KBM-7 (cell line): ENCODE measurements around the gene PLXDC2.

Source experiments
- DNase-seq: peaks from one replicate; pipeline ENCODE4 v3.0.0-alpha.2; 2015
- in situ Hi-C: fragments of 300-500 bp; cut with MboI; formaldehyde crosslinking; loops from 2 replicates; pipeline ENCODE4 v1.14.3; 2020; ENCODE audit warnings: low sequenced_read_pairs, low pct_unique_long_range_greater_than_20kb, mixed read lengths

PLXDC2 gene

GRCh38 chr10:19892270-19892669 is 76.0 kb downstream of the PLXDC2 start:
- DNase-seq: no peak
- in situ Hi-C loops: no loop called here

- no peak for DNase-seq
- in situ Hi-C loops: no loop called here
Observed at GRCh38 chr10:19892677-19893076, 76.4 kb downstream of the PLXDC2 start.

DNA sequence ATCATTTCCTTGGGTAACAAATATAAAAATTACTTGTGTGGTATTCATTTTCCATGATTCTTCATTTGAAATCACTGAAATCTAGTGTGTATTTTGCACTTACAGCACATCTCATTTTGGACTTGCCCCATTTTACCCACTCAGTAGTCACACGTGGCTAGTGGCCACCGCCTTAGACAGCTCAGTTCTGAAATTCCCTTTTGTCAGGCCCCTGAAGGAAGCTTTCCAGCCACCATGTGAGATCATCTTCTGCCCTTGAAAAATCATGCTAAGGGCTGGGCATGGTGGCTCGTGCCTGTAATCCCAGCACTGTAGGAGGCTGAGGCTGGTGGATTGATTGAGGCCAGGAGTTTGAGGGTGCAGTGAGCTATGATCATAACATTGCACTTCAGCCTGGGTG is 79.3 kb downstream of the PLXDC2 start:
- no peak for DNase-seq

DNA sequence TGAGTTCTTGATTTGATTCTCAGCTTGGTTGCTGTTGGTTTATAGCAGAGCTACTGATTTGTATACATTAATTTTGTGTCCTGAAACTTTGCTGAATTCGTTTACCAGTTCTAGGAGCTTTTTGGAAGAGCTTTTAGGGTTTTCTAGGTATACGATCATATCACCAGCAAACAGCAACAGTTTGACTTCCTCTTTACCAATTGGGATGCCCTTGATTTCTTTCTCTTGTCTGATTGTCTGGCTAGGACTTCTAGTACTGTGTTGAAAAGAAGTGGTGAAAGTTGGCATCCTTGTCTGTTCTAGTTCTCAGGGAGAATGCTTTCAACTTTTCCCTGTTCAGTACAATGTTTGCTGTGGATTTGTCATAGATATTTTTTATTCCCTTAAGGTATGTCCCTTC is 86.2 kb downstream of the PLXDC2 start:
- in situ Hi-C loops: no loop called here
- peak; percentile 47 for DNase-seq

More for the DNA sequence above, 79.3 kb downstream of the PLXDC2 start:
- in situ Hi-C loops: no loop called here

GRCh38 chr10:19904202-19904661 is 88.0 kb downstream of the PLXDC2 start:
- DNase-seq: peak; percentile 62

DNA sequence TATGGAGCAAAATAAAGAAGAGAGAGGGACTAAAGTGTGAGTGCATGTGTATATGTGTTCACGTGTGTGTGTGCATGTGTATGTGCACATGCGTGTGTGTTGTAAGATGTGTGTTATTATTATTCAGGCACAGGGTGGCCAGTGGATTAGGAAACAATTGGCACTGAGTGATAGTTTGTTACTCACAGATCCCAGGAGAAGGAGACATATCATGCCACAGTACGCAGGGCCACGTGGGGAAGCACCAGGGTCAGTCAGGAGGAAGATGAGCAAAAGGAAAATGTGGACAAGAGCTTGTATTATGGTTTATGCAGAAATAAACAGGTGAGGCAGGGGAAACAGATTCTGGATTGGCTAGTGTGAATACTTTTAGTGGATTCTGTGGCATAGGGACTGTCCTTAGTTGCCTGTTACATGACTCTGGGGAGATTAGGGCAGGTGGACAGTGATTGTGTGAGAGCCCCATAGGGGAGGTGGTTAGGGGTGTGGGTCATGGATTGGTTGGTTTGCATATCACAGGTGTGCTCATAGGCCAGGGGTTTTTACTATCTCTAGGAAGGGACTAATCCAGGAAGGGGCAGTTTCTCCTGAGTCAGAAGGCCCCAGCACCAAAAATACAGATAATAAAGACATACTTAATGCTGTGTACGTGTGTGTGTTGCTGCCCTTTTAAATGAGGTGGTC is 90.0 kb downstream of the PLXDC2 start:
- in situ Hi-C loops: no loop called here
- no peak for DNase-seq

More at GRCh38 chr10:19904202-19904661, 88.0 kb downstream of the PLXDC2 start:
- in situ Hi-C loops: no loop called here

GRCh38 chr10:19908991-19909696 is 92.9 kb downstream of the PLXDC2 start:
- in situ Hi-C loops: no loop called here
- no peak for DNase-seq

GRCh38 chr10:19911886-19912285 is 95.7 kb downstream of the PLXDC2 start:
- in situ Hi-C loops: no loop called here
- DNase-seq: no peak

DNA sequence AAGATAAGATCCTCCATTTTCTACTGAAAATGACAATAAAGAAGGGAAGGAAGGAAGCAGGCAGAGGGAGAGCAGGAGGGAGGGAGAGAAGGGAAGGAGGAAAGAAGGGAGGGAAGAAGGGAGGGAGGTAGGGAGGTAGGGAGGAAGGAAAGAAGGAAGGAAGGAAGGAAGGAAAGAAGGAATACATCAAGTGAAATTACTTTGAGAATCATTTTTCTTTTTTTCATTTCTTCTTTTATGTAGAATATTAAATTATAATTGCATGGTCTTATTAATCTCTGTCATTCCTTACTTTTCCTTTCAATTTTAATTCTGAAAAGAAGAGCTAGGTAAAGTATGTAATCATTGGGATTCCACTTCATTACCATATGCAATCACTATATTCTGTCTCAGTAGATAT is 97.8 kb downstream of the PLXDC2 start:
- no peak for DNase-seq
- in situ Hi-C loops: no loop called here

DNA sequence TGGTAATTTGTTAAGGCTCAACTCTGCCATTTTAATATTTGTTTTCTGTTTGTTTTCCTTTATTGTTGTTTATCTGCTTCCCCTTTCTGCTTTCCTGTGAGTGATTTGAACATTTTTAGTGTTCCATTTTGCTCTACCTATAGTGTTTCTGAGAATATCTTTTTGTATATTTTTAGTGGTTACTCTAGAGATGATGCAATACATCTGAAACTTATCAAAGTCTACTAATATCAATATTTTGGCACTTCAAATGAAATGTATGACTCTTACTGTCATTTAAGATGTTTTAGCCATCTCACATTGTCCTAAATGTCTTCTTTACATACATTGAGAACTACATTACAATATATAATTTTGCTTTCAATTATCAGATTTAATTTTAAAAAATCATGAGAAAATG is 98.9 kb downstream of the PLXDC2 start:
- in situ Hi-C loops: no loop called here
- no peak for DNase-seq

DNA sequence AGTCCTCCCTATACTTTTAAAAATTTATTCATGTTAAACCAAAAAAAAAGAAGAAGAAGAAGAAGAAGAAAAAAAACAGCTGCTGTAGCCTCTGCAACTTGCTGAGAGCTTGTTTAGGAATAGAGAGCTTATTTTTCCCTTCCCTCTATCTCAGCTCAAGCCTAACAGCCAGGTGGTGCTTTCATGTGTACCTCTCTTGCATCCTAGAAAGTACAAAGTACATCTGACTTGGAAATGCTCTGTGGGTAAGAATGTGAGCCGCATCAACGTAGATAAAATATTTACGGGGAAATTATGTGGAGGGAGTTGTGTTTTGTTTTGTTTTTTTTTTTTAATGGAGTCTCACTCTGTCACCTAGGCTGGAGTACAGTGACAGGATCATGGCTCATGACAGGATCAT is 99.6 kb downstream of the PLXDC2 start:
- DNase-seq: no peak
- in situ Hi-C loops: no loop called here

GRCh38 chr10:19917751-19918478 is 101.7 kb downstream of the PLXDC2 start:
- no peak for DNase-seq
- in situ Hi-C loops: no loop called here

GRCh38 chr10:19918794-19919193 is 102.6 kb downstream of the PLXDC2 start:
- in situ Hi-C loops: no loop called here
- no peak for DNase-seq

GRCh38 chr10:19919671-19920070 is 103.4 kb downstream of the PLXDC2 start:
- no peak for DNase-seq
- in situ Hi-C loops: no loop called here

GRCh38 chr10:19920075-19920726 is 104.0 kb downstream of the PLXDC2 start:
- DNase-seq: no peak
- in situ Hi-C loops: no loop called here

- no peak for DNase-seq
- in situ Hi-C loops: no loop called here
Observed at GRCh38 chr10:19921300-19922140, 105.3 kb downstream of the PLXDC2 start.

DNA sequence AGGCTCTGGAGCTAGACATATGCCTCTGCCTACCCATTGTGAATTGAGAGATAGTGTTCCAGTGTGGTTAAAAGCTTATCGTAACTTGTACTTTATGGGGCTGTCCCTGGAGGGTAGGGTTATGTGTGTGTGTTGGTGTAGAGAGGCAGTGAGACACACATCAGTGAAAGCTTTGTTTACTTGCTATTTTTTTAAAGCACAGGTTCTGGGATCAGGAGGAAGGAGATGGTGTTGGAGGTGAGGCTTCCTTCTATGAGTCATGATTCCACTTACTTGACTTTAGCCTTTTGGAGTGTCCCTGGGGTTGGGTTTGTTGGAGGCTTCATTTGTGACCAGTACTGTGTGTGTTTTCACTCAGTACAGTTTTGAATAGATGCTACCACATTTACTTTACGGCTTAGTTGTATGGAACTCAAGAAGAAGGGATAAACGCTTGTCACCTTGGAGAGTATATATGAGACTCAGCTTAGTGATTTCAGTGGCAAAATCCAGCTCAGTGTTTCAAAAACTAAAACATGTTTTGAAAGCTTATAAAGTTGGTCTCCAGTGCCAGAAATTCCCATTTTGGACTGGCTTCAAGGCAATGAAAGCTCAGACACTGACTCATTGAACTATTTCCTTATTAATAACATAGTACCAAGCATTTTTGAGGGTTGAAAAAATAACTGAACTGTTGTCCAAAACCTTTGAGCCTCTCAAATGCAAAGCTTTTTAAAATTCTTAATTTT is 106.2 kb downstream of the PLXDC2 start:
- in situ Hi-C loops: no loop called here
- no peak for DNase-seq

DNA sequence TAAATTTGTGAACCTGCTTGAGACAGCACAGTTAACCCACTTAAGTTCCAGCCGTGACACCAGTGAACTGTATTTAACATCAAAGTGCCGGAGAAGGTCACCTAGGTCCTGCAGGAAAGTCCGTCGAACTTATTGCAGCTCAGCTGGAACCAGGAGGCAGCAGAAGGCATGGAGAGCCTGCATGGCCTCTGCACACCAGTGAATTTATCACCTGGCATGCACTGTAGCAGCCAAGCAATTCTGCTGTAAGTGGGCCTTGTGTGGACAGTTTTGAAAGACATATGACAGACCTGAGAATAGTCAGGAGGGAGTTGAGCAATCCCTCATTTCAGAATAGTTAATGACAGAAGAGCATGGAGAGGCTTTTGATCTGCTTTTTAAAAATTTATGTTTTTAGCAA is 108.8 kb downstream of the PLXDC2 start:
- in situ Hi-C loops: no loop called here

More for the DNA sequence above, 108.8 kb downstream of the PLXDC2 start:
- DNase-seq: no peak
